Eye (tissue), 1 donor: ENCODE measurements around the gene SLC25A45.

ENCODE experiments used
- DNase-seq: peaks from one replicate; pipeline ENCODE4 v3.0.0-alpha.2; 2015

Gene SLC25A45

GRCh38 chr11:65382033-65382803 is at the start of gene SLC25A45:
Gene SLC25A45 (minus strand): TSS chr11:65382646. CDS start chr11:65381951, 695 bp downstream.
- DNase-seq: peak; percentile 83

DNA sequence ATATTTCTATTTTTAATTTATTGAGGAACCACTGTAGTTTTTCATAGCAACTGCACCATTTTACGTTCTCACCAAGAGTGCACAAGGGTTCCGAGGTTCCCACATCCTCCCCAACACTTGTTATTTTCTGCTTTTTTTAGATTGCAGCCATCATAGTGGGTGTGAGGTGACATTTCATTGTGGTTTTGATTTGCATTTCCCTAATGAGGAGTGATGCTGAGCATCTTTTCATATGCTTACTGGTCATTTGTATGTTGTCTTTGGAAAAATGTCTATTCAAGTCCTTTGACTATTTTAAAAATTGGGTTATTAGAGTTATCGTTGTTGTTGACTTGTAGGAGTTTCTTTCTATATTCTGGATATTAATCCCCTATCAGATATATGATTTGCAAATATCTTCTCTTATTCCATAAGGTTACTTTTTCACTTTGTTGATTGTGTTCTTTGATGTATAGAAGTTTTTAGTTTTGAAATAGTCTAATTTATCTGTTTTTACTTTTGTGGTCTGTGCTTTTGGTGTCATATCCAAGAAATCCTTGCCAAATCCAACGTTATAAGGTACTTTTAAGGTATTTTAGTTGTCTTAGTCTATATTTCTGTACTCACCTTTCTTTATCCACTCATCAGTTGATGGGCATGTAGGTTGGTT is 49.1 kb upstream of the SLC25A45 start:
- no peak for DNase-seq

DNA sequence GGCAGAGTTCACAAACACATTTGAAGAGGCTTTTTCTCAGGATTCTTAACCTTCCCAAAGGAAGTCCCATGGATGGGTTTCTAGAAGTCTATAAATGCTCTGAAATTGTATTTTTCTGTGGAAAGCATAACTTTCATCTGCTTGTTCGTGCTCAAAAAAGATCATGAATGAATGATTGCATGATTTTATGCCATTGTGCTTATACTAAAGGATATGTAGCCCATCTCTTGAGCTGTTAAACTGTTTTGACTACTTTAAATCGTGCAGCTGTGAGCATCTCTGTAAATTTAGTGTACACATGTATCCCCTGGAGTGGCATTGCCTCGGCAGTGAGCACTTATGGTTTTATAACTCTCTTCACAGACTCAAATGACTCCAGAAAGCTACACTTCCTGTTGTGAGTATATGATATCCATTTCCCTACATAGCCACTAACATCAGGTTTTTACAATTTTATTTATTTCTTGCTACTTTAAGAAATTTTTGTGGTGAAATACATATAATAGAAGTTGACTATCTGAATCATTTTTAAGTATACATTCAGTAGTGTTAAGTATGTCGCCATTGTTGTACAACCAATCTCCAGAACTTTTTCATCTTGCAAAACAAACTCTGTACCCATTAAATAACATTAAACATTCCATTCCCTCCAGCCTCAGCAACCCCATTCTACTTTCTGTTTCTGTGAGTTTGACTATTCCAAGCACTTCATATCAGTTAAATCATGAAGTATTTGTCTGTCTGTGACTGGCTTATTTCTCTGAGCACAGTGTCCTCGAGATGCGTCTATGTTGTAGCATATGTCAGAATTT is 48.2 kb upstream of the SLC25A45 start:
- no peak for DNase-seq

DNA sequence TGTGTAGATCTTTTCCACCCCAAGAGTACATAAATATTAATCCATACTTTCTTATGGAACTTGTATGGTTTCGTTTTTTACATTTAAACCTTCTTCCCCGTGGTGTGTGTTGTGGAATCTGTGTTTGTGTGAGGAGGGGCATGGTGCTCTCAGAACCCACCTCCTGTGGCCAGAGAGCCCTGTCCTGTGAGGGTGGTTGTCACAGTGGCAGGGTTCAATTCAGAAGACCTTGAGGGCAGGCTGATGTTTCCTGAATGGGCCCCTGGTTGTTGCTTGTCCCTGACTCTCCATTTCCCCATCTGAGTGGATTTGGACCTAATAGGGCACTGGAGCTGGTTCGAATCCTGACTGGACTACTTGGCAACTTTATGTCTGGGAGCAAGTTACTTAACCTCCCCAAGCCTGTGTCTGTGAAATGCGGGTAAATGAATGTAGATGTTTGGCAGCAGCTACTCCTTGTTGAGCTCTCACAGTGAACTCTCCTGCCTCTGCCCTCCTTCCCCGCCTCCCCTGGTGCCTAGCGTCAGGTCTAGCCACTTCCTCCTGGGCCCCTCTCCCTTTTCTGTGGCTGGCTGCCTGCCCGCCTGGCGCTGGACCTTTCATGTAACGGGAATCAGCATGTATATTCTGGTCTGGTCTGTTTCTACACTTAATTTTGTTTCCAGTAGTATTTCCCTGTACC is 47.4 kb upstream of the SLC25A45 start:
- peak; percentile 47 for DNase-seq

DNA sequence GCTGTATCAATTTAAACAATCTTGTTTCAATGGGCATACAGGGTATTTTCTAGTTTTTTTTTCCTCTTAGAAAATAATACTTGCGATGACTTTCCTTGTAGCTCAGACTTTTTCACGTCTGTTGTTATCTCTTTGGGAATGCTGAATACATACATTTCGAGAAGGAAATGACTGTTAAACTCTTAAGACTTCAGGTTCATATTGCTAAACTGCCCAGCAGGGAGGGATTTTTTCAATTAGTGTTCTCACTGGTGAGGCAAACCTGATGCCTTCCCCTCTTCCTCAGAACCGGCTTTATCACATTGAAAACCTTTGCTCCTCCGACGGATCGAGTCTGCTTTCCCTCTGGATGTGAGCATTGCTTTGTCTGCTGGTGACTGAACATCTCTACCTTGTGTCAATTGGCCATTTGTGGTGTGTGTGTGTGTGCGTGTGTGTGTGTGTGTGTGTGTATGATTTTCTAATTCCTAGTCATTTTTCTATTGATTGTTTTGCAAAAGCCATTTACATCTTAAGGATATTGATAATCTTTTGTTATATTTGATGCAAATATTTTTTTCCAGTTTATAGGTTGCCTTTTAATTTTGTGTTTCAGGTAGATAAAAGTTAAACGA is 46.7 kb upstream of the SLC25A45 start:
- DNase-seq: no peak

DNA sequence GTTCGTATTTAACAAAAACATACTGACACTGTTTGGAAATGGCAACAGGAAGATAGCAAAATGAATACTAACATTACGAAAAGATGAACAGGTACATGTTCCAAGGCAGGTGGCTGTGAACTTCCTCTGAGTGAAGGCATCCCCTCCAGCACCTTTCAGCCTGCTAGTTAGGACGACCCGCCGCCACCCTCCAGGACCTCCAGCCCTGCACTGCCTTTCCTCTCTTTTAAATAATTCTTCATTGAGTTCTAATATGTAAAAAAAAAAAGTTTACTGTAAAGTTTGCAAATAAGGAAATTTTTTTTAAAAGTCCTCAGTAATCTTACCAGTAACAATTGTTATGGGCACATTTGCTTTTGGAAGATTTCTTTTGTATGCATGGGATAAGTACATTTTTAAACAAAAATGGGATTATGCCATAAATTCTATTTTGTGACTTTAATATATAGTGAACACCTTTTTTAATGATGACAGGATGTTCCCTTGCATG is 46.2 kb upstream of the SLC25A45 start:
- DNase-seq: no peak

DNA sequence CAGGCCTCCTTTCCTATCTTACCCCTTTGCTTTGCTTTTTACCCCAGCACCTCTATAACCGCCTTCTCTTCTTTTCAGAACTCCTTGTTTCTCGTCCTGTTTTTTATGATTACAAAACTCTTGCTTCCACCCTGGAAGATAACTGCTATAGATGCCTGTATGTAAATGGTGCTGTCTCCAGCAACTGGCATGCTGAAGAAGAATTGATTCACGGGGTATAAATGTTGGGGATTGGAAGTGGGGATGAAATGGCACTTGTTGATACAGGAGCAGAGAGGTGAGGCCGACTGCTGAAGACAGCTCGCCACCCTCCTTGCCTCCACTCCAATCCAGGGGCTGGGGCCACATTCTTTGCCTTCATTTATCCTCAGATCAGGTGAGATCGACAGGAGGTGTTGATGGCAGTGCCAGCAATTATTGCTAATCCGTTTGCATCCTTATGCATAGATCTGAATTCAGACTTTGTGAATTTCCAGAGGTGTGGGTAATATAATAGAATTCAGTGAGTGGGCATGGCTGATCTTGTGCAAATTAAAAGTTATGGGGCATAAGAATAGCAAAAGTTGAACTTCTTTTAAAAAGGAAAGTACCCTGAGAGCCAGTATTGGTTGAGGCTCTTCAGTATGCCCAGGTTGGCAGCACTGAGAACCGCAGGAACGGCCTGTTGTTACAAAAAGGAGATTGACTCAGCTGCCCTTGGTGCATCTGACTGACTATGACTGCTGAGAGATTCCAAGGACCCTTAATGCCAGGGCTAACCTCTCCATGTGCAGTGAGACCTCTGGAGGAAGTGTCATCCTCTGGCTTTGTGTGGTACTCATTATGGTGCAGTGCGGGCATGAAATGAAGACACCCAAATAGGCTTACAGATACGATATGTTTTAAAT is 45.5 kb upstream of the SLC25A45 start:
- DNase-seq: no peak

GRCh38 chr11:65426839-65427690 is 44.6 kb upstream of the SLC25A45 start:
- no peak for DNase-seq

DNA sequence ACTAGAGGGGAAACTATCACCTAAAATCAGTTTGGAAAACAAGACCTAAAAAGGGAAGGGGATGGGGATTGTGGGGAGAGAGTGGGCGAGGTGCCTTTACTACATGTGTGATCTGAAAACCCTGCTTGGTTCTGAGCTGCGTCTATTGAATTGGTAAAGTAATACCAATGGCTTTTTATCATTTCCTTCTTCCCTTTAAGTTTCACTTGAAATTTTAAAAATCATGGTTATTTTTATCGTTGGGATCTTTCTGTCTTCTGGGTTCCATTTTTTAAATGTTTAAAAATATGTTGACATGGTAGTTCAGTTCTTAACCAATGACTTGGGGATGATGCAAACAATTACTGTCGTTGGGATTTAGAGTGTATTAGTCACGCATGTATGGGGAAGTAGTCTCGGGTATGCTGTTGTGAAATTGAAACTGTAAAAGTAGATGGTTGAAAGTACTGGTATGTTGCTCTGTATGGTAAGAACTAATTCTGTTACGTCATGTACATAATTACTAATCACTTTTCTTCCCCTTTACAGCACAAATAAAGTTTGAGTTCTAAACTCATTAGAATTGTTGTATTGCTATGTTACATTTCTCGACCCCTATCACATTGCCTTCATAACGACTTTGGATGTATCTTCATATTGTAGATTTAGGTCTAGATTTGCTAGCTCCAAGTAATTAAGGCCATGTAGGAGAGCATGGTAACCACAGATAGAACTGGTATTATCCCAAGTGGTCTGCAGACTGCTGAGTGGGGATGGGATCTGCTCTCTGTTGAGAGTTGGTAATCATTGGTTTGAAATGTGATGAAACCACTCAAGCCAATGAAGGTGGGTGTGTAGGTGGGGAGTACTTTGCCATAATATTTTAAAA is 43.8 kb upstream of the SLC25A45 start:
- no peak for DNase-seq

DNA sequence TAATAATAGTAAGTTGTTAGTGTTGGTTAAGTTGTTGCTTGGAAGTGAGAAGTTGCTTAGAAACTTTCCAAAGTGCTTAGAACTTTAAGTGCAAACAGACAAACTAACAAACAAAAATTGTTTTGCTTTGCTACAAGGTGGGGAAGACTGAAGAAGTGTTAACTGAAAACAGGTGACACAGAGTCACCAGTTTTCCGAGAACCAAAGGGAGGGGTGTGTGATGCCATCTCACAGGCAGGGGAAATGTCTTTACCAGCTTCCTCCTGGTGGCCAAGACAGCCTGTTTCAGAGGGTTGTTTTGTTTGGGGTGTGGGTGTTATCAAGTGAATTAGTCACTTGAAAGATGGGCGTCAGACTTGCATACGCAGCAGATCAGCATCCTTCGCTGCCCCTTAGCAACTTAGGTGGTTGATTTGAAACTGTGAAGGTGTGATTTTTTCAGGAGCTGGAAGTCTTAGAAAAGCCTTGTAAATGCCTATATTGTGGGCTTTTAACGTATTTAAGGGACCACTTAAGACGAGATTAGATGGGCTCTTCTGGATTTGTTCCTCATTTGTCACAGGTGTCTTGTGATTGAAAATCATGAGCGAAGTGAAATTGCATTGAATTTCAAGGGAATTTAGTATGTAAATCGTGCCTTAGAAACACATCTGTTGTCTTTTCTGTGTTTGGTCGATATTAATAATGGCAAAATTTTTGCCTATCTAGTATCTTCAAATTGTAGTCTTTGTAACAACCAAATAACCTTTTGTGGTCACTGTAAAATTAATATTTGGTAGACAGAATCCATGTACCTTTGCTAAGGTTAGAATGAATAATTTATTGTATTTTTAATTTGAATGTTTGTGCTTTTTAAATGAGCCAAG is 42.9 kb upstream of the SLC25A45 start:
- peak; percentile 66 for DNase-seq

DNA sequence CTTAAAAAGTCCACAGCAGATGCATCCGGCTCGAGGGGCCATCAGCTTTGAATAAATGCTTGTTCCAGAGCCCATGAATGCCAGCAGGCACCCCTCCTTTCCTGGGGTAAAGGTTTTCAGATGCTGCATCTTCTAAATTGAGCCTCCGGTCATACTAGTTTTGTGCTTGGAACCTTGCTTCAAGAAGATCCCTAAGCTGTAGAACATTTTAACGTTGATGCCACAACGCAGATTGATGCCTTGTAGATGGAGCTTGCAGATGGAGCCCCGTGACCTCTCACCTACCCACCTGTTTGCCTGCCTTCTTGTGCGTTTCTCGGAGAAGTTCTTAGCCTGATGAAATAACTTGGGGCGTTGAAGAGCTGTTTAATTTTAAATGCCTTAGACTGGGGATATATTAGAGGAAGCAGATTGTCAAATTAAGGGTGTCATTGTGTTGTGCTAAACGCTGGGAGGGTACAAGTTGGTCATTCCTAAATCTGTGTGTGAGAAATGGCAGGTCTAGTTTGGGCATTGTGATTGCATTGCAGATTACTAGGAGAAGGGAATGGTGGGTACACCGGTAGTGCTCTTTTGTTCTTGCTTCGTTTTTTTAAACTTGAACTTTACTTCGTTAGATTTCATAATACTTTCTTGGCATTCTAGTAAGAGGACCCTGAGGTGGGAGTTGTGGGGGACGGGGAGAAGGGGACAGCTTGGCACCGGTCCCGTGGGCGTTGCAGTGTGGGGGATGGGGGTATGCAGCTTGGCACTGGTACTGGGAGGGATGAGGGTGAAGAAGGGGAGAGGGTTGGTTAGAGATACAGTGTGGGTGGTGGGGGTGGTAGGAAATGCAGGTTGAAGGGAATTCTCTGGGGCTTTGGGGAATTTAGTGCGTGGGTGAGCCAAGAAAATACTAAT is 42.0 kb upstream of the SLC25A45 start:
- no peak for DNase-seq

- DNase-seq: no peak
Measured at GRCh38 chr11:65423516-65424204, 41.2 kb upstream of the SLC25A45 start.

GRCh38 chr11:65422633-65423515 is 40.4 kb upstream of the SLC25A45 start, which contains the start of gene NEAT1:
Gene NEAT1 (plus strand): TSS chr11:65422798.
- DNase-seq: peak; percentile 97

DNA sequence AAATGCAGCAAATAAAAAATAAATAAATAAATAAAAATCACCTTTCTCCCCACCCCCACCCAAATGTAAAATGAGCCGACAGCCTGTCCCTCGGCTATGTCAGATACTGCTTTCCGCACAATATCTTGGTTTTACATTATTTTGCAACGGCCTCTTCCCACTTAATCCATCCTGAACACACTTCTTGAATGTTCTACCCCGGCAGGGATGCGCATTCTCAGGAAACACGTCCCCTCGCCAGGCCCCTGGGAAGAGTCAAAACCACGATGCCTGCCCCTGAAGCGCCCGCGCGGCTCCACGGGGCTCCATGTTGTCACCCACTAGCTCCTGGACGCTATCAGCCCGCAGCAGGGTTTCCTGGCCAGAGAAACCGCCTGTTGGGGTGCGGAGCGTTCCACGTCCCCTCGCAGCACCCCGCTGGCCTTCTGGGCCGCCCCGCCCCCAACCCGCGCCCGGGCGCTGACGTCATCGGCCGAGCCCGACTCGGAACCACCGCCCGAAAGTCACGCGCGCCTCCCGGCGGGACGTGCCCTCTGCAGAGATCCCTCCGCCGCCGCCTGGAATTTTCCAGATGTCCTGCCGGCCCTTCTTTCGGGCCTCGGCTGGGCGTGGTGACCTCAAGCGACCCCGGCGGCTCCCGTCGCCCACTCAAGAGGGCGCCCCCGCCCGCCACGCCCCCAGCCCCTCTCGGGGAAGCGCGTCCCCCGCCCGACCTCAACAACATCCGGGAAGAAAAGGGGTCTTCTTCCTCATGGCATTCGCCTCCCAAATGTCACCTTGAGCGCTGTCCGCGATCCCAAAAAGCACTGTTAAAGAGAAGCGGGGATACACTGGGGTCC is 39.6 kb upstream of the SLC25A45 start:
- DNase-seq: peak; percentile 98
